Keratinocyte (primary cell): ENCODE measurements around the gene E2F7. TPM values are rescaled to one million over a fixed set of nuclear protein-coding genes. Genes with fewer than 3 reads are reported as not detected.

ENCODE experiments used
- DNase-seq: peaks from one replicate; pipeline ENCODE4 v3.0.0-alpha.2; 2011; ENCODE audit warnings: low read depth, missing footprints, low spot score
- FAIRE-seq: peaks from 2 replicates; lab custom pipeline; 2011; peaks lifted over from hg19 to GRCh38; lab: Jason Lieb, UNC
- H2AFZ ChIP-seq: 2 replicates; pipeline ENCODE4 v1.6.0; 2012; ENCODE audit warnings: low read length, control low read depth, inconsistent platforms; ENCODE audit not compliant: control insufficient read depth
- H3K27ac ChIP-seq: 2 replicates; pipeline ENCODE4 v1.5.1; 2011; ENCODE audit warnings: low read length; ENCODE audit not compliant: control insufficient read depth, insufficient read depth
- H3K27me3 ChIP-seq: 3 replicates; pipeline ENCODE4 v1.6.0; 2011; ENCODE audit warnings: low read length; ENCODE audit not compliant: control insufficient read depth, insufficient read depth; ENCODE audit errors: extremely low read depth
- H3K36me3 ChIP-seq, 2 experiments: 2 replicates in 1 of 2; 3 replicates in 1 of 2; pipeline ENCODE4 v1.5.1; 2011; ENCODE audit warnings: low read length in 2 of 2, mild to moderate bottlenecking in 1 of 2; ENCODE audit not compliant: control insufficient read depth in 2 of 2, insufficient read depth in 2 of 2; ENCODE audit errors: extremely low read depth in 1 of 2
- H3K4me1 ChIP-seq: 3 replicates; pipeline ENCODE4 v1.5.1; 2011; ENCODE audit warnings: low read length; ENCODE audit not compliant: control insufficient read depth, insufficient read depth; ENCODE audit errors: extremely low read depth
- H3K4me2 ChIP-seq: 3 replicates; pipeline ENCODE4 v1.6.0; 2011; ENCODE audit warnings: low read depth, low read length; ENCODE audit not compliant: control insufficient read depth, insufficient read depth; ENCODE audit errors: extremely low read depth
- H3K4me3 ChIP-seq, 3 experiments: fragments of 200-600 bp in 1 of 3; sonication (generic) in 1 of 3; 2 replicates in 2 of 3; 3 replicates in 1 of 3; pipeline ENCODE4 v1.5.1; 2011 to 2016; ENCODE audit warnings: low read length in 3 of 3, mild to moderate bottlenecking in 3 of 3, control low read depth in 2 of 3, inconsistent platforms in 1 of 3, low read depth in 1 of 3, mixed read lengths in 1 of 3, mixed run types in 1 of 3, moderate library complexity in 1 of 3; ENCODE audit not compliant: control insufficient read depth in 2 of 3, insufficient read depth in 2 of 3; ENCODE audit errors: extremely low read depth in 1 of 3
- H3K79me2 ChIP-seq: 2 replicates; pipeline ENCODE4 v1.6.0; 2012; ENCODE audit warnings: low read length; ENCODE audit not compliant: control insufficient read depth, insufficient read depth
- H3K9ac ChIP-seq: 3 replicates; pipeline ENCODE4 v1.6.0; 2011; ENCODE audit warnings: low read length; ENCODE audit not compliant: control insufficient read depth, insufficient read depth; ENCODE audit errors: extremely low read depth
- H3K9me1 ChIP-seq: 3 replicates; pipeline ENCODE4 v1.6.0; 2011; ENCODE audit warnings: low read length; ENCODE audit not compliant: control insufficient read depth, insufficient read depth; ENCODE audit errors: extremely low read depth
- H3K9me3 ChIP-seq: 2 replicates; pipeline ENCODE4 v1.5.1; 2012; ENCODE audit warnings: low read depth, low read length; ENCODE audit not compliant: control insufficient read depth
- H4K20me1 ChIP-seq: 3 replicates; pipeline ENCODE4 v1.6.0; 2011; ENCODE audit warnings: low read length; ENCODE audit not compliant: control insufficient read depth, insufficient read depth; ENCODE audit errors: extremely low read depth
- CTCF ChIP-seq, 3 experiments: IDR thresholded peaks in 1 of 3; conservative IDR thresholded peaks in 1 of 3; optimal IDR thresholded peaks in 1 of 3; 2 replicates in 2 of 3; 3 replicates in 1 of 3; pipeline versions ENCODE3 to v1.5.1; 2011; ENCODE audit warnings: low read length in 3 of 3, mild to moderate bottlenecking in 3 of 3, moderate library complexity in 2 of 3, control low read depth in 1 of 3, inconsistent platforms in 1 of 3; ENCODE audit not compliant: insufficient read depth in 2 of 3; ENCODE audit errors: extremely low read depth in 1 of 3
- EZH2 ChIP-seq: IDR thresholded peaks from one replicate; pipeline ENCODE4 v1.6.1; 2012; ENCODE audit warnings: inconsistent platforms, mild to moderate bottlenecking, low read length, moderate library complexity
- dilution Hi-C: fragments of 300-500 bp; cut with MboI; formaldehyde crosslinking; loops from one replicate; pipeline ENCODE4 v1.7.0; 2020; ENCODE audit warnings: low sequenced_read_pairs; ENCODE audit not compliant: extremely low pct_ligation_motif_present
- polyA plus RNA-seq, 5 experiments: library from polyadenylated mRNA; depleted of rRNA in 3 of 5; stranded (reverse) in 3 of 5; stranded (forward) in 1 of 5; unstranded in 1 of 5; fragments of >200 nt; gene quantifications; 1 replicate in 1 of 5; 2 replicates in 3 of 5; 3 replicates in 1 of 5; pipeline versions ENCODE4 v1.2.1 to v1.2.3, GENCODE V29; 2011 to 2012; ENCODE audit warnings: missing spikeins in 2 of 5, low read depth in 1 of 5, low replicate concordance in 1 of 5

The E2F7 gene
- polyA plus RNA-seq, 1 donor (not counting 4 experiments of a cell fraction or from before 2014, with no cell fraction given): 9.9 TPM

GRCh38 chr12:77042833-77043232, 22.5 kb downstream of the E2F7 start:
- no peak overlapping the region for H3K4me2 ChIP-seq
- DNase-seq: no peak
- dilution Hi-C loops: no loop called here
- FAIRE-seq: peak; percentile 60
- no peaks in the 10 kb centered on the region for H4K20me1 ChIP-seq
- no peak overlapping the region for H3K9ac ChIP-seq
- H3K9me1 ChIP-seq: no peaks in the 10 kb centered on the region
- no peak overlapping the region for H3K4me3 ChIP-seq
- no peak overlapping the region for H2AFZ ChIP-seq
- H3K79me2 ChIP-seq: no peaks in the 10 kb centered on the region
- no peaks in the 10 kb centered on the region for H3K9me3 ChIP-seq
- H3K36me3 ChIP-seq: peaks cover 18 to 47% of the 10 kb centered on the region in 2 experiments
- TF ChIP-seq EZH2 (no peak), CTCF (optimal IDR thresholded peaks at IDR 0.05 in 1 of 3, IDR thresholded peaks at IDR 0.05 in 1 of 3, conservative IDR thresholded peaks at IDR 0.05 in 1 of 3; ENCODE audit: extremely low read depth in 1 of 3, insufficient read depth in 2 of 3, low read length in 3 of 3) (no peak)
- H3K4me1 ChIP-seq: no peaks in the 10 kb centered on the region
- H3K27me3 ChIP-seq: no peaks in the 10 kb centered on the region
- H3K27ac ChIP-seq: no peak overlapping the region

DNA sequence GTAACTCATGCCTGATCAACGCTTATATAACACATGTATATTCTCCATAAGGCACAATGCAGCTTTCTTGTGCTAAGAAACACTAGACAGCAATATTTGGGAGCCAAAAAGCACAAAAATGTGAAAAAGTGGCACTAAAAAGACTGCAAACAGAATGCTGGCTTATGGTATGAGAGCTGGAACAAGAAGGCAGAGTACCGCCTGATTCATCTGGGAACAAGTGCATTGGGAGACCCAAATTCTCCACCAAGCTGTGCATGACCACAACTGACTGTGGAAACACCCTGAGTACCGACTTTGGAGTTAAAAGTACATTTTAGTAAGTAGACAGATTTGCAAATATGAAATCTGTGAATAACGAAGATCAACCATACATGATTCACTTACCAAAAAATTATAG, 25.1 kb downstream of the E2F7 start:
- Histone ChIP-seq H3K79me2 (peaks cover under 1% of the 10 kb centered on the region), H3K27me3 (no peaks in the 10 kb centered on the region), H4K20me1 (no peaks in the 10 kb centered on the region), H3K9me3 (no peaks in the 10 kb centered on the region), H3K4me3 (no peak overlapping the region), H3K4me2 (no peak overlapping the region), H2AFZ (no peak overlapping the region), H3K9ac (no peak overlapping the region), H3K27ac (no peak overlapping the region), H3K9me1 (no peaks in the 10 kb centered on the region), H3K36me3 (peaks cover 15 to 27% of the 10 kb centered on the region in 2 experiments), H3K4me1 (no peaks in the 10 kb centered on the region)
- DNase-seq: no peak
- dilution Hi-C loops: no loop called here
- TF ChIP-seq EZH2 (no peak), CTCF (optimal IDR thresholded peaks at IDR 0.05 in 1 of 3, IDR thresholded peaks at IDR 0.05 in 1 of 3, conservative IDR thresholded peaks at IDR 0.05 in 1 of 3; ENCODE audit: extremely low read depth in 1 of 3, insufficient read depth in 2 of 3, low read length in 3 of 3) (no peak)
- FAIRE-seq: no peak
